ENCODE data around the gene CUZD1. TPM values are rescaled to one million over a fixed set of nuclear protein-coding genes. Genes with fewer than 3 reads are reported as not detected.

Gene CUZD1
- total and polyA plus RNA-seq, 2 donors from 2014 or later, result 0.54 to 0.65 TPM

DNA sequence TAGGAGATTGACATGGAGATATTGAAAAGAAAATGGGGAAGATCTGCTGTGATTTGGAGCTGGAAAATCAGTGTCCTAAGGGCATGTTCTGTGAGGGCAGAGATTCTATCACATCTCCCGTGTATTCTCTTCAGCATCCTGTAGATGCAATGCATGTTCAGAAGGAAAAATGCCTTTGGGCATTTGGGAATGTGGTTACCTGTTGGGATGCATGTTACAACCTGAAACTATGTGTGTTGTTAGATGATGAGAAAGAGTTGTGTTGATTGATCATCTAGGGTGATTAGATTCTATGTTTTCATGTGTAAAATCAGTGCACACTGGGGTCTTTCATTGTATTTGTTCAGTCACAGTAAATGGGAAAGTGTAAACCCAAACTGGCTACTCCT, 14.7 kb downstream of the CUZD1 start:
- H3K4me1 ChIP-seq (ENCODE audit: control insufficient read depth in 2 of 3, insufficient read depth in 2 of 3, low read depth in 1 of 3, low read length in 3 of 3), result no peaks in the 10 kb centered on the region
- H3K36me3 ChIP-seq (ENCODE audit: control insufficient read depth in 2 of 3, insufficient read depth in 3 of 3, low read length in 3 of 3), result no peaks in the 10 kb centered on the region
- no peaks in the 10 kb centered on the region for H3K9me3 ChIP-seq (ENCODE audit: control insufficient read depth in 2 of 3, insufficient read depth in 1 of 3, low read length in 3 of 3)
- no peaks in the 10 kb centered on the region for H3K27me3 ChIP-seq (ENCODE audit: control insufficient read depth, insufficient read depth, low read length)
- no peak overlapping the region for H3K9ac ChIP-seq (ENCODE audit: low read length in 3 of 3)
- DNase-seq (no peak), FAIRE-seq (no peak)
- intact Hi-C loops (cut with DNase I), result no loop called here
- no peak overlapping the region for H3K4me3 ChIP-seq (ENCODE audit: low read length in 3 of 3)
- TF ChIP-seq, protein P1, sequence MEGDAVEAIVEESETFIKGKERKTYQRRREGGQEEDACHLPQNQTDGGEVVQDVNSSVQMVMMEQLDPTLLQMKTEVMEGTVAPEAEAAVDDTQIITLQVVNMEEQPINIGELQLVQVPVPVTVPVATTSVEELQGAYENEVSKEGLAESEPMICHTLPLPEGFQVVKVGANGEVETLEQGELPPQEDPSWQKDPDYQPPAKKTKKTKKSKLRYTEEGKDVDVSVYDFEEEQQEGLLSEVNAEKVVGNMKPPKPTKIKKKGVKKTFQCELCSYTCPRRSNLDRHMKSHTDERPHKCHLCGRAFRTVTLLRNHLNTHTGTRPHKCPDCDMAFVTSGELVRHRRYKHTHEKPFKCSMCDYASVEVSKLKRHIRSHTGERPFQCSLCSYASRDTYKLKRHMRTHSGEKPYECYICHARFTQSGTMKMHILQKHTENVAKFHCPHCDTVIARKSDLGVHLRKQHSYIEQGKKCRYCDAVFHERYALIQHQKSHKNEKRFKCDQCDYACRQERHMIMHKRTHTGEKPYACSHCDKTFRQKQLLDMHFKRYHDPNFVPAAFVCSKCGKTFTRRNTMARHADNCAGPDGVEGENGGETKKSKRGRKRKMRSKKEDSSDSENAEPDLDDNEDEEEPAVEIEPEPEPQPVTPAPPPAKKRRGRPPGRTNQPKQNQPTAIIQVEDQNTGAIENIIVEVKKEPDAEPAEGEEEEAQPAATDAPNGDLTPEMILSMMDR (IDR thresholded peaks at IDR 0.05; ENCODE audit: borderline replicate concordance, extremely low read depth, insufficient read depth), result no peak
- no peak overlapping the region for H3K27ac ChIP-seq (ENCODE audit: low read depth in 2 of 2, low read length in 2 of 2)

DNA sequence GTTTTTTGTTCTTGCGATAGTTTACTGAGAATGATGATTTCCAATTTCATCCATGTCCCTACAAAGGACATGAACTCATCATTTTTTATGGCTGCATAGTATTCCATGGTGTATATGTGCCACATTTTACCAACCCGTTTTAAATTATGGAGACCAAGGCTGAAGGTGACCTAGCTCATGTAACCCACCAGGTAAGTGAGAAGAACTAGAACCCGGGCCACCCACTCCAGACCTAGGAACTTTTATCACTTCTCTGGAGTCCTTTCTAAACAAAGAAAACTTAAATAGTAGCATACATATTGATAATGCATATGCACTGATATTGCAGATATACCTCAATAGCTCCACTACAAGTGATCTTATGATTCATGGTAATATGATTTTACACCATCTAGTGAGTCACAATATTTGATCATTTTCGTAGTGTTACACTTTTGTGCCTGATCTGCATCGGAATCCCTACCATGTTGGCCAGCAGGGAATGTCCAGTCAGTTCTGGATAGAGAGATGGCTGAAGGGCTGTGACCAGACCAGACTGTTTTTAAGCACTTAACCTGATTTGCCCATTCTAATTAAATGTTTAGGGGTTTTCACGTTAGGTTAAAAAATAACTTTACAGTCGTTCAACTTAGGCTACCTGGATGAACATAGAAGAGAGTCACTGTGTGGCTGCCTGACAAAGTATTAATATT, 15.2 kb downstream of the CUZD1 start:
- Histone ChIP-seq H3K27me3 (ENCODE audit: control insufficient read depth, insufficient read depth, low read length) (no peaks in the 10 kb centered on the region), H3K36me3 (ENCODE audit: control insufficient read depth in 2 of 3, insufficient read depth in 3 of 3, low read length in 3 of 3) (no peaks in the 10 kb centered on the region), H3K9me3 (ENCODE audit: control insufficient read depth in 2 of 3, insufficient read depth in 1 of 3, low read length in 3 of 3) (no peaks in the 10 kb centered on the region), H3K4me1 (ENCODE audit: control insufficient read depth in 2 of 3, insufficient read depth in 2 of 3, low read depth in 1 of 3, low read length in 3 of 3) (no peaks in the 10 kb centered on the region), H3K9ac (ENCODE audit: low read length in 3 of 3) (no peak overlapping the region), H3K4me3 (ENCODE audit: low read length in 3 of 3) (no peak overlapping the region), H3K27ac (ENCODE audit: low read depth in 2 of 2, low read length in 2 of 2) (no peak overlapping the region)
- intact Hi-C loops (cut with DNase I), result no loop called here
- DNase-seq, result no peak
- no peak for FAIRE-seq
- TF ChIP-seq, protein P1 (IDR thresholded peaks at IDR 0.05; ENCODE audit: borderline replicate concordance, extremely low read depth, insufficient read depth), result no peak

DNA sequence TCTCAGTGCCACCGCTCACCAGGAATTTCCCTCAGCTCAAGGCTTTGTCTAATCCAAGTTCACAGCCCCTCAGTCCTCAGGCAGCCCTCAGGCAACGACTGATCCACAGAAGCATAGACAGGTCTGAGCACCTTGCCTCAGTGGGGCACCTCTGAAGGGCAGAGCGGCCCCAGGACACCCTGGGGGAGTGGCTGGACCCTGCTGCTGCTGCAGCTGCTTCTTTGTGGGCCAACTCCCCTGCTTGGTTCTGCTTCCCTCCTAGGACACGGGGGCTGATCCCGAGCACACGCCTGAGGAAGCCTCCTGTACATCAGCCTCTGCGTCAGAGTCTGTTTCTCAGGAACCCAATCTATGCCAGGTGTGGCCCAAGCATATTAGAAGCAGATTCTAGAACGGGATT, 16.2 kb downstream of the CUZD1 start:
- no peaks in the 10 kb centered on the region for H3K27me3 ChIP-seq (ENCODE audit: control insufficient read depth, insufficient read depth, low read length)
- no peaks in the 10 kb centered on the region for H3K9me3 ChIP-seq (ENCODE audit: control insufficient read depth in 2 of 3, insufficient read depth in 1 of 3, low read length in 3 of 3)
- H3K4me3 ChIP-seq (ENCODE audit: low read length in 3 of 3), result no peak overlapping the region
- TF ChIP-seq, protein P1 (IDR thresholded peaks at IDR 0.05; ENCODE audit: borderline replicate concordance, extremely low read depth, insufficient read depth), result no peak
- no peaks in the 10 kb centered on the region for H3K4me1 ChIP-seq (ENCODE audit: control insufficient read depth in 2 of 3, insufficient read depth in 2 of 3, low read depth in 1 of 3, low read length in 3 of 3)
- no peaks in the 10 kb centered on the region for H3K36me3 ChIP-seq (ENCODE audit: control insufficient read depth in 2 of 3, insufficient read depth in 3 of 3, low read length in 3 of 3)
- no peak for FAIRE-seq
- intact Hi-C loops (cut with DNase I), result no loop called here
- no peak overlapping the region for H3K9ac ChIP-seq (ENCODE audit: low read length in 3 of 3)
- DNase-seq, result no peak
- H3K27ac ChIP-seq (ENCODE audit: low read depth in 2 of 2, low read length in 2 of 2), result no peak overlapping the region

Data from kidney (tissue), 14 donors.